ENCODE data around the gene CREBRF. TPM values are rescaled to one million over a fixed set of nuclear protein-coding genes. Genes with fewer than 3 reads are reported as not detected.
A peak's percentile ranks its signal among the peaks of the same experiment; 100 is the strongest.

CREBRF gene
- total and polyA plus RNA-seq, 4 donors = 8.1 to 48.5 (median 15.7) TPM

- 29 to 35% methylated on average over 10 of the region's 10 CpGs for WGBS, 2 donors
- H3K27ac ChIP-seq (ENCODE audit: low read depth in 1 of 2, low read length in 1 of 2) = no peak overlapping the region
- DNase-seq = no peak
- no peak overlapping the region for H3K4me3 ChIP-seq
- TF ChIP-seq CTCF (IDR thresholded peaks at IDR 0.05; ENCODE audit: control extremely low read depth, extremely low read depth) = no peak
- H3K9me3 ChIP-seq (ENCODE audit: control insufficient read depth in 4 of 4, insufficient read depth in 3 of 4, low read length in 3 of 4) = no peaks in the 10 kb centered on the region
- H3K36me3 ChIP-seq (ENCODE audit: control insufficient read depth in 4 of 4, insufficient read depth in 4 of 4, low read length in 4 of 4) = peaks cover 0 to 3% (median 1%) of the 10 kb centered on the region in 4 donors
- H3K27me3 ChIP-seq (ENCODE audit: control insufficient read depth in 3 of 3, insufficient read depth in 3 of 3, low read length in 2 of 3) = peaks cover 0 to 10% (median 0%) of the 10 kb centered on the region in 3 donors
- ATAC-seq (ENCODE audit: insufficient read depth, low FRiP score) = no peak
- H3K4me1 ChIP-seq (ENCODE audit: control insufficient read depth in 5 of 5, insufficient read depth in 5 of 5, low read length in 5 of 5) = peaks cover 0 to 14% (median 3%) of the 10 kb centered on the region in 5 donors
- H3K9ac ChIP-seq (ENCODE audit: insufficient read depth in 1 of 2, low read length in 2 of 2) = peak overlapping the region in 1 of 2 donors; percentile 40
These were observed 970 bp upstream of the CREBRF start for GRCh38 chr5:173055042-173055721.

- TF ChIP-seq CTCF (IDR thresholded peaks at IDR 0.05; ENCODE audit: control extremely low read depth, extremely low read depth) = no peak
- H3K4me1 ChIP-seq (ENCODE audit: control insufficient read depth in 5 of 5, insufficient read depth in 5 of 5, low read length in 5 of 5) = peaks cover 0 to 14% (median 3%) of the 10 kb centered on the region in 5 donors
- peaks cover 0 to 3% (median 1%) of the 10 kb centered on the region in 4 donors for H3K36me3 ChIP-seq (ENCODE audit: control insufficient read depth in 4 of 4, insufficient read depth in 4 of 4, low read length in 4 of 4)
- peak overlapping the region; percentile 51 for H3K4me3 ChIP-seq
- 1% methylated on average over 11 of the region's 11 CpGs for WGBS, 2 donors
- H3K9me3 ChIP-seq (ENCODE audit: control insufficient read depth in 4 of 4, insufficient read depth in 3 of 4, low read length in 3 of 4) = no peaks in the 10 kb centered on the region
- peak overlapping the region; percentile 22 to 65 for H3K27ac ChIP-seq (ENCODE audit: low read depth in 1 of 2, low read length in 1 of 2)
- H3K27me3 ChIP-seq (ENCODE audit: control insufficient read depth in 3 of 3, insufficient read depth in 3 of 3, low read length in 2 of 3) = peaks cover 0 to 10% (median 0%) of the 10 kb centered on the region in 3 donors
- H3K9ac ChIP-seq (ENCODE audit: insufficient read depth in 1 of 2, low read length in 2 of 2) = peak overlapping the region in 1 of 2 donors; percentile 40
- ATAC-seq (ENCODE audit: insufficient read depth, low FRiP score) (no peak), DNase-seq (no peak)
These were observed 500 bp upstream of the CREBRF start for GRCh38 chr5:173055722-173055982.

- DNase-seq (no peak), ATAC-seq (ENCODE audit: insufficient read depth, low FRiP score) (peak; percentile 67)
- Histone ChIP-seq H3K4me3 (peak overlapping the region; percentile 96), H3K27ac (ENCODE audit: low read depth in 1 of 2, low read length in 1 of 2) (peak overlapping the region; percentile 90 to 94), H3K27me3 (ENCODE audit: control insufficient read depth in 3 of 3, insufficient read depth in 3 of 3, low read length in 2 of 3) (peaks cover 0 to 10% (median 0%) of the 10 kb centered on the region in 3 donors), H3K36me3 (ENCODE audit: control insufficient read depth in 4 of 4, insufficient read depth in 4 of 4, low read length in 4 of 4) (peaks cover 0 to 3% (median 3%) of the 10 kb centered on the region in 4 donors), H3K9me3 (ENCODE audit: control insufficient read depth in 4 of 4, insufficient read depth in 3 of 4, low read length in 3 of 4) (no peaks in the 10 kb centered on the region), H3K4me1 (ENCODE audit: control insufficient read depth in 5 of 5, insufficient read depth in 5 of 5, low read length in 5 of 5) (peaks cover 0 to 14% (median 3%) of the 10 kb centered on the region in 5 donors), H3K9ac (ENCODE audit: insufficient read depth in 1 of 2, low read length in 2 of 2) (no peak overlapping the region)
- WGBS, 2 donors = 0% methylated on average over 14 to 26 of the region's 27 CpGs
- no peak for TF ChIP-seq CTCF (IDR thresholded peaks at IDR 0.05; ENCODE audit: control extremely low read depth, extremely low read depth)
These were observed 570 bp downstream of the CREBRF start for GRCh38 chr5:173056783-173057061.

Data from lung (tissue), 12 donors.